Neural progenitor cell (in vitro differentiated cells): ENCODE results near the gene TBC1D1. TPM values are rescaled to one million over a fixed set of nuclear protein-coding genes. Genes with fewer than 3 reads are reported as not detected.
A peak's percentile ranks its signal among the peaks of the same experiment; 100 is the strongest.

ENCODE experiments used
- DNase-seq: peaks from one replicate; pipeline ENCODE4 v3.0.0-alpha.2; 2016; ENCODE audit warnings: low spot score
- H2AFZ ChIP-seq: fragments of 200-600 bp; sonication (generic); replicated peaks from 2 replicates; pipeline ENCODE4 v1.6.1; 2016; ENCODE audit warnings: antibody characterized with exemption
- H3F3A ChIP-seq: fragments of 200-600 bp; sonication (generic); 2 replicates; pipeline ENCODE4 v1.6.1; 2016; ENCODE audit warnings: antibody characterized with exemption, low read depth
- H3K27ac ChIP-seq: fragments of 200-600 bp; sonication (generic); 2 replicates; pipeline ENCODE4 v1.5.1; 2016; ENCODE audit warnings: mild to moderate bottlenecking
- H3K27me3 ChIP-seq: fragments of 200-600 bp; sonication (generic); 2 replicates; pipeline ENCODE4 v1.6.1; 2016; ENCODE audit warnings: mild to moderate bottlenecking, moderate library complexity
- H3K36me3 ChIP-seq: fragments of 200-600 bp; sonication (generic); 2 replicates; pipeline ENCODE4 v1.5.1; 2016
- H3K4me1 ChIP-seq: fragments of 200-600 bp; sonication (generic); 2 replicates; pipeline ENCODE4 v1.6.1; 2016; ENCODE audit warnings: mixed run types
- H3K4me2 ChIP-seq: fragments of 200-600 bp; sonication (generic); 2 replicates; pipeline ENCODE4 v1.6.1; 2016
- H3K4me3 ChIP-seq: fragments of 200-600 bp; sonication (generic); 2 replicates; pipeline ENCODE4 v1.5.1; 2016
- H3K79me2 ChIP-seq: fragments of 200-600 bp; sonication (generic); 2 replicates; pipeline ENCODE4 v1.6.1; 2016; ENCODE audit warnings: low read depth
- H3K9ac ChIP-seq: fragments of 200-600 bp; sonication (generic); 2 replicates; pipeline ENCODE4 v1.6.1; 2016
- H3K9me3 ChIP-seq: fragments of 200-600 bp; sonication (generic); 2 replicates; pipeline ENCODE4 v1.5.1; 2016; ENCODE audit warnings: low read depth
- H4K20me1 ChIP-seq: fragments of 200-600 bp; sonication (generic); 2 replicates; pipeline ENCODE4 v1.6.1; 2016; ENCODE audit warnings: low read depth
- H3K27ac Mint-ChIP-seq: 3 replicates; pipeline ENCODE4 v1.8.0; 2021; ENCODE audit warnings: mixed read lengths
- H3K27me3 Mint-ChIP-seq: 2 replicates; pipeline ENCODE4 v1.8.0; 2022; ENCODE audit warnings: low read depth, mild to moderate bottlenecking, inconsistent platforms, moderate library complexity, mixed read lengths; ENCODE audit not compliant: insufficient read depth
- H3K36me3 Mint-ChIP-seq: 3 replicates; pipeline ENCODE4 v1.8.0; 2021; ENCODE audit warnings: mixed read lengths
- H3K4me1 Mint-ChIP-seq: 3 replicates; pipeline ENCODE4 v1.8.0; 2021; ENCODE audit warnings: mixed read lengths
- H3K4me3 Mint-ChIP-seq: 3 replicates; pipeline ENCODE4 v1.8.0; 2021; ENCODE audit warnings: mild to moderate bottlenecking, moderate library complexity, mixed read lengths
- H3K9me3 Mint-ChIP-seq: 3 replicates; pipeline ENCODE4 v1.8.0; 2020; ENCODE audit warnings: mixed read lengths
- EZH2 ChIP-seq: fragments of 200-600 bp; sonication (generic); IDR thresholded peaks from 2 replicates; pipeline ENCODE4 v1.6.1; 2017; ENCODE audit warnings: antibody characterized with exemption, mild to moderate bottlenecking, moderate library complexity
- EZH2phosphoT487 ChIP-seq: fragments of 200-600 bp; sonication (generic); IDR thresholded peaks from 2 replicates; pipeline ENCODE4 v1.6.1; 2017; ENCODE audit warnings: antibody characterized with exemption
- total RNA-seq: library from RNA; depleted of rRNA; stranded (reverse); fragments of >200 nt; gene quantifications from 2 replicates; pipeline ENCODE4 v1.2.3, GENCODE V29; 2015; ENCODE audit warnings: low replicate concordance
- TF ChIP-seq, protein P1 (sequence below): fragments of 200-600 bp; sonication (generic); IDR thresholded peaks from 2 replicates; pipeline ENCODE4 v1.5.1; 2017; ENCODE audit warnings: antibody characterized with exemption, mild to moderate bottlenecking

Gene TBC1D1
- total RNA-seq, 1 donor from 2014 or later: 208 TPM

DNA sequence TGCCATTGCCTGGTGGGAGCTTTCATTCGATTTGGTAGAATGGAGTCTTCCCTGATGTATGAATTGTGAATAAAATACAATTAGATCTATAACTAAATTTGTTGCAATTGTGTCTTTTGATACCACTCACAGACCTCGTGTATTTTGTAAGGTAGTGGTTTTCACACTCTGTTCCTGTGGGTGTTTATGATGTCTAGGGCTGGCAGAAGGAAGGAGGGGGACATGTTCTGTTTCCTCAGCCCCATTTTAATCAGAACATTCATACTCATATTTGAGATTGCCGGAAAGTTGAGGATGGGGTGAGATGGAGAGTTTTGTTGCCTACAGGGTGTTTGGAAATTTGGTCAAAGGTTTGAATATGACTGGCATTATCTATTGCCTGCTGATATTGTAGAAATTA is 112.2 kb downstream of the TBC1D1 start:
- peaks cover 70% of the 10 kb centered on the region for H3K79me2 ChIP-seq

DNA sequence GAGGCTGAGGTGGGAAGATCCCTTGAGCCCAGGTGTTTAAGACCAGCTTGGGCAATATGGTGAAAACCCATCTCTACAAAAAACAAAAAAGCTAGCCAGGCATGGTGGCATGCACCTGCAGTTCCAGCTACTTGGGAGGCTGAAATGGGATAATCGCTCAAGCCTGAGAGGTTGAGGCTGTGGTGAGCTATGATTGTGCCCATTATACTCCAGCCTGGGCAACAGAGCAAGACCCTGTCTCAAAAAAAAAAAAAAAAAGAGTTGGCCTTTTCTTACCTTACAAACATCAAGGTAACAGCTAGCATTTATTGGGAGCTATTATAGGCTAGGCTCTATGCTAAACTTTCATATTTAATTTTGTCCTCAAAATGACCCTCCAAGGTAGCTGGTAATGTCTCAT is 112.7 kb downstream of the TBC1D1 start:
- Histone ChIP-seq H3K36me3 (no peaks in the 10 kb centered on the region), H3K79me2 (peaks cover 70% of the 10 kb centered on the region), H3K9ac (no peak overlapping the region), H3K27ac (no peak overlapping the region), H3K4me1 (peaks cover 52% of the 10 kb centered on the region), H2AFZ (no peak overlapping the region), H3K27me3 (no peaks in the 10 kb centered on the region), H3K4me3 (no peak overlapping the region), H3K4me2 (no peak overlapping the region), H3K9me3 (no peaks in the 10 kb centered on the region), H4K20me1 (peaks cover 50% of the 10 kb centered on the region), H3F3A (no peaks in the 10 kb centered on the region)
- Mint-ChIP-seq H3K27me3 (peaks cover 2% of the 10 kb centered on the region), H3K36me3 (no peaks in the 10 kb centered on the region), H3K9me3 (no peaks in the 10 kb centered on the region), H3K4me3 (no peak overlapping the region), H3K27ac (no peak overlapping the region), H3K4me1 (peaks cover 34% of the 10 kb centered on the region)
- DNase-seq: no peak
- TF ChIP-seq, protein P1, sequence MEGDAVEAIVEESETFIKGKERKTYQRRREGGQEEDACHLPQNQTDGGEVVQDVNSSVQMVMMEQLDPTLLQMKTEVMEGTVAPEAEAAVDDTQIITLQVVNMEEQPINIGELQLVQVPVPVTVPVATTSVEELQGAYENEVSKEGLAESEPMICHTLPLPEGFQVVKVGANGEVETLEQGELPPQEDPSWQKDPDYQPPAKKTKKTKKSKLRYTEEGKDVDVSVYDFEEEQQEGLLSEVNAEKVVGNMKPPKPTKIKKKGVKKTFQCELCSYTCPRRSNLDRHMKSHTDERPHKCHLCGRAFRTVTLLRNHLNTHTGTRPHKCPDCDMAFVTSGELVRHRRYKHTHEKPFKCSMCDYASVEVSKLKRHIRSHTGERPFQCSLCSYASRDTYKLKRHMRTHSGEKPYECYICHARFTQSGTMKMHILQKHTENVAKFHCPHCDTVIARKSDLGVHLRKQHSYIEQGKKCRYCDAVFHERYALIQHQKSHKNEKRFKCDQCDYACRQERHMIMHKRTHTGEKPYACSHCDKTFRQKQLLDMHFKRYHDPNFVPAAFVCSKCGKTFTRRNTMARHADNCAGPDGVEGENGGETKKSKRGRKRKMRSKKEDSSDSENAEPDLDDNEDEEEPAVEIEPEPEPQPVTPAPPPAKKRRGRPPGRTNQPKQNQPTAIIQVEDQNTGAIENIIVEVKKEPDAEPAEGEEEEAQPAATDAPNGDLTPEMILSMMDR: no peak
- TF ChIP-seq EZH2: no peak

More for the DNA sequence above, 112.2 kb downstream of the TBC1D1 start:
- H3K27me3 ChIP-seq: no peaks in the 10 kb centered on the region
- Mint-ChIP-seq H3K4me3 (no peak overlapping the region), H3K27me3 (peaks cover 2% of the 10 kb centered on the region), H3K9me3 (no peaks in the 10 kb centered on the region), H3K36me3 (no peaks in the 10 kb centered on the region), H3K4me1 (peaks cover 29% of the 10 kb centered on the region), H3K27ac (no peak overlapping the region)
- TF ChIP-seq EZH2phosphoT487 (no peak), EZH2 (no peak)
- TF ChIP-seq, protein P1: no peak
- H3K4me3 ChIP-seq: no peak overlapping the region
- no peak overlapping the region for H3K27ac ChIP-seq
- H3K4me2 ChIP-seq: no peak overlapping the region
- DNase-seq: no peak
- H3K9me3 ChIP-seq: no peaks in the 10 kb centered on the region
- H2AFZ ChIP-seq: no peak overlapping the region
- no peaks in the 10 kb centered on the region for H3K36me3 ChIP-seq
- H3F3A ChIP-seq: no peaks in the 10 kb centered on the region
- H3K4me1 ChIP-seq: peaks cover 47% of the 10 kb centered on the region
- H4K20me1 ChIP-seq: peaks cover 48% of the 10 kb centered on the region
- H3K9ac ChIP-seq: no peak overlapping the region

DNA sequence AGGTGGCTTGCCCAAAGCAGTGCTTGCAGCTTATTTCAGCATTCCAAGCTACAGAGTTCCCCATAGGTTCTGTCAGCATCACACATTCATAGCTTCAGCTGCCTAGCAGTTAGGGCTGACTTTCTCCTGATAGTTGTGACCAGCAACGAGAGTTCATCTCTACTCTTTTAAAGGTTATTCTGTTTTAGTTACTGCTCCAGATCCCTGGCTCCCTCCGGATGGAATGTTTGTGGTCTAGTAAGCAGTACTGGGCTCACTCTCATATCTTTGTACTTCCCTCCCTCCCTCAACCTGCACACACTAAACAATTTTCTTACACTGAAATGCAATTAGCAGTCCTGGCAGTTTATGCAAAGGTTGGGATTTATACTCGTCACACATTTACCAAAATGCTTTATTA is 113.2 kb downstream of the TBC1D1 start:
- no peak overlapping the region for H2AFZ ChIP-seq
- H3K4me1 ChIP-seq: peaks cover 54% of the 10 kb centered on the region
- H3K9me3 Mint-ChIP-seq: no peaks in the 10 kb centered on the region
- TF ChIP-seq EZH2: no peak
- no peak for TF ChIP-seq EZH2phosphoT487
- TF ChIP-seq, protein P1: no peak
- no peaks in the 10 kb centered on the region for H3F3A ChIP-seq
- peaks cover 2% of the 10 kb centered on the region for H3K27me3 Mint-ChIP-seq
- peaks cover 38% of the 10 kb centered on the region for H3K4me1 Mint-ChIP-seq
- H3K9ac ChIP-seq: no peak overlapping the region
- DNase-seq: no peak
- H3K9me3 ChIP-seq: no peaks in the 10 kb centered on the region
- no peak overlapping the region for H3K27ac ChIP-seq
- H3K4me3 ChIP-seq: no peak overlapping the region
- H4K20me1 ChIP-seq: peaks cover 53% of the 10 kb centered on the region
- peaks cover 70% of the 10 kb centered on the region for H3K79me2 ChIP-seq
- H3K4me3 Mint-ChIP-seq: no peak overlapping the region
- no peaks in the 10 kb centered on the region for H3K27me3 ChIP-seq
- peak overlapping the region; percentile 40 for H3K4me2 ChIP-seq
- H3K36me3 Mint-ChIP-seq: no peaks in the 10 kb centered on the region
- H3K36me3 ChIP-seq: no peaks in the 10 kb centered on the region
- no peak overlapping the region for H3K27ac Mint-ChIP-seq
